GM18861 (cell line): Measurements from ENCODE around the gene MMP19.

Experiments
- ATAC-seq: cut with Tn5 transposase; IDR thresholded peaks from one replicate; pipeline ENCODE4 v1.9.1; 2021; ENCODE audit not compliant: unreplicated experiment

Gene MMP19

GRCh38 chr12:55815473-55815872 lies 27.3 kb downstream of the MMP19 start:
- ATAC-seq: no peak

GRCh38 chr12:55814257-55814656 lies 28.5 kb downstream of the MMP19 start:
- no peak for ATAC-seq

GRCh38 chr12:55812088-55812487 lies 30.6 kb downstream of the MMP19 start:
- ATAC-seq: no peak

GRCh38 chr12:55809274-55809673 lies 33.5 kb downstream of the MMP19 start:
- no peak for ATAC-seq

GRCh38 chr12:55806982-55807381 lies 35.8 kb downstream of the MMP19 start:
- ATAC-seq: no peak

GRCh38 chr12:55797550-55797949 lies 45.2 kb downstream of the MMP19 start:
- ATAC-seq: no peak

GRCh38 chr12:55797068-55797467 lies 45.7 kb downstream of the MMP19 start:
- no peak for ATAC-seq

- ATAC-seq: no peak
Measured at GRCh38 chr12:55795950-55796349, 46.8 kb downstream of the MMP19 start.

GRCh38 chr12:55789893-55790292 lies 52.8 kb downstream of the MMP19 start:
- no peak for ATAC-seq

GRCh38 chr12:55789171-55789570 lies 53.6 kb downstream of the MMP19 start:
- no peak for ATAC-seq

GRCh38 chr12:55788546-55788945 lies 54.2 kb downstream of the MMP19 start:
- no peak for ATAC-seq
